ENCODE results near the gene GDF15.

GDF15 gene

GRCh38 chr19:18426416-18426767 lies 40.4 kb downstream of the GDF15 start:
- no peak for DNase-seq (ENCODE audit: low read depth)
- H3K4me3 ChIP-seq (ENCODE audit: low read depth, low read length) = no peak overlapping the region

GRCh38 chr19:18427080-18427742 lies 41.3 kb downstream of the GDF15 start:
- H3K4me3 ChIP-seq (ENCODE audit: low read depth, low read length) = no peak overlapping the region
- DNase-seq (ENCODE audit: low read depth) = no peak

GRCh38 chr19:18427743-18428113 lies 41.8 kb downstream of the GDF15 start:
- no peak for DNase-seq (ENCODE audit: low read depth)
- no peak overlapping the region for H3K4me3 ChIP-seq (ENCODE audit: low read depth, low read length)

GRCh38 chr19:18428173-18428786 lies 42.3 kb downstream of the GDF15 start:
- no peak for DNase-seq (ENCODE audit: low read depth)
- H3K4me3 ChIP-seq (ENCODE audit: low read depth, low read length) = no peak overlapping the region

GRCh38 chr19:18428787-18429674 lies 43.1 kb downstream of the GDF15 start:
- H3K4me3 ChIP-seq (ENCODE audit: low read depth, low read length) = peak overlapping the region; percentile 32
- DNase-seq (ENCODE audit: low read depth) = no peak

- H3K4me3 ChIP-seq (ENCODE audit: low read depth, low read length) = no peak overlapping the region
- DNase-seq (ENCODE audit: low read depth) = no peak
Measured at GRCh38 chr19:18429717-18430416, 43.9 kb downstream of the GDF15 start.

- no peak overlapping the region for H3K4me3 ChIP-seq (ENCODE audit: low read depth, low read length)
- DNase-seq (ENCODE audit: low read depth) = no peak
Measured at GRCh38 chr19:18430417-18431144, 44.6 kb downstream of the GDF15 start.

- no peak for DNase-seq (ENCODE audit: low read depth)
Measured at GRCh38 chr19:18431351-18432197, 45.6 kb downstream of the GDF15 start.

GRCh38 chr19:18432275-18433014 lies 46.5 kb downstream of the GDF15 start:
- H3K4me3 ChIP-seq (ENCODE audit: low read depth, low read length) = no peak overlapping the region
- DNase-seq (ENCODE audit: low read depth) = no peak

More at GRCh38 chr19:18431351-18432197, 45.6 kb downstream of the GDF15 start:
- no peak overlapping the region for H3K4me3 ChIP-seq (ENCODE audit: low read depth, low read length)

GRCh38 chr19:18433015-18433691 lies 47.2 kb downstream of the GDF15 start:
- peak overlapping the region; percentile 25 for H3K4me3 ChIP-seq (ENCODE audit: low read depth, low read length)
- DNase-seq (ENCODE audit: low read depth) = no peak

- peak overlapping the region; percentile 5 for H3K4me3 ChIP-seq (ENCODE audit: low read depth, low read length)
- no peak for DNase-seq (ENCODE audit: low read depth)
Measured at GRCh38 chr19:18433735-18434398, 47.9 kb downstream of the GDF15 start.

GRCh38 chr19:18434411-18435175 lies 48.6 kb downstream of the GDF15 start:
- no peak overlapping the region for H3K4me3 ChIP-seq (ENCODE audit: low read depth, low read length)
- DNase-seq (ENCODE audit: low read depth) = no peak

GRCh38 chr19:18435178-18435841 lies 49.4 kb downstream of the GDF15 start:
- DNase-seq (ENCODE audit: low read depth) = no peak
- no peak overlapping the region for H3K4me3 ChIP-seq (ENCODE audit: low read depth, low read length)

- H3K4me3 ChIP-seq (ENCODE audit: low read depth, low read length) = no peak overlapping the region
- DNase-seq (ENCODE audit: low read depth) = no peak
Measured at GRCh38 chr19:18435842-18436670, 50.1 kb downstream of the GDF15 start.

Data from skeletal muscle cell (primary cell).